Astrocyte (in vitro differentiated cells and primary cell): ENCODE measurements around the gene CACNA2D4. TPM values are rescaled to one million over a fixed set of nuclear protein-coding genes. Genes with fewer than 3 reads are reported as not detected.

Experiments
- DNase-seq: peaks from one replicate; pipeline ENCODE4 v3.0.0-alpha.2; 2010; ENCODE audit warnings: low read depth
- FAIRE-seq: peaks from 2 replicates; lab custom pipeline; 2011; peaks lifted over from hg19 to GRCh38; lab: Jason Lieb, UNC
- H2AFZ ChIP-seq: 2 replicates; pipeline ENCODE4 v1.6.0; 2012; ENCODE audit warnings: low read depth, low read length, inconsistent platforms
- H3K27ac ChIP-seq: 2 replicates; pipeline ENCODE4 v1.5.1; 2011; ENCODE audit warnings: low read depth, low read length, inconsistent platforms
- H3K27me3 ChIP-seq: 2 replicates; pipeline ENCODE4 v1.6.0; 2011; ENCODE audit warnings: low read length, inconsistent platforms; ENCODE audit not compliant: insufficient read depth
- H3K36me3 ChIP-seq: 2 replicates; pipeline ENCODE4 v1.5.1; 2011; ENCODE audit warnings: low read length, inconsistent platforms; ENCODE audit not compliant: insufficient read depth
- H3K4me1 ChIP-seq: 2 replicates; pipeline ENCODE4 v1.5.1; 2011; ENCODE audit warnings: low read length, inconsistent platforms; ENCODE audit not compliant: insufficient read depth
- H3K4me2 ChIP-seq: 2 replicates; pipeline ENCODE4 v1.6.0; 2012; ENCODE audit warnings: low read length, inconsistent platforms
- H3K4me3 ChIP-seq: 2 replicates; pipeline ENCODE4 v1.5.1; 2011; ENCODE audit warnings: low read depth, mild to moderate bottlenecking, low read length, inconsistent platforms; ENCODE audit not compliant: insufficient read depth
- H3K79me2 ChIP-seq: 2 replicates; pipeline ENCODE4 v1.6.0; 2012; ENCODE audit warnings: mild to moderate bottlenecking, low read length, inconsistent platforms; ENCODE audit not compliant: insufficient read depth
- H3K9ac ChIP-seq: 2 replicates; pipeline ENCODE4 v1.6.0; 2012; ENCODE audit warnings: mild to moderate bottlenecking, low read length, inconsistent platforms
- H3K9me3 ChIP-seq: 2 replicates; pipeline ENCODE4 v1.5.1; 2012; ENCODE audit warnings: low read depth, mild to moderate bottlenecking, low read length, inconsistent platforms; ENCODE audit not compliant: insufficient read depth
- H4K20me1 ChIP-seq: 2 replicates; pipeline ENCODE4 v1.6.0; 2012; ENCODE audit warnings: low read length, inconsistent platforms; ENCODE audit not compliant: insufficient read depth
- H3K27ac Mint-ChIP-seq: one replicate; pipeline ENCODE4 v1.8.0; 2021; ENCODE audit warnings: mild to moderate bottlenecking, mixed read lengths; ENCODE audit not compliant: unreplicated experiment
- H3K27me3 Mint-ChIP-seq: one replicate; pipeline ENCODE4 v1.8.0; 2021; ENCODE audit warnings: low read depth, mixed read lengths; ENCODE audit not compliant: unreplicated experiment
- H3K36me3 Mint-ChIP-seq: one replicate; pipeline ENCODE4 v1.8.0; 2021; ENCODE audit warnings: low read depth, mixed read lengths; ENCODE audit not compliant: unreplicated experiment
- H3K4me1 Mint-ChIP-seq: one replicate; pipeline ENCODE4 v1.8.0; 2021; ENCODE audit warnings: low read depth, mixed read lengths; ENCODE audit not compliant: unreplicated experiment
- H3K4me3 Mint-ChIP-seq: one replicate; pipeline ENCODE4 v1.8.0; 2021; ENCODE audit warnings: mild to moderate bottlenecking, moderate library complexity, mixed read lengths; ENCODE audit not compliant: unreplicated experiment
- H3K9me3 Mint-ChIP-seq: one replicate; pipeline ENCODE4 v1.8.0; 2021; ENCODE audit warnings: mild to moderate bottlenecking, mixed read lengths; ENCODE audit not compliant: unreplicated experiment
- EZH2 ChIP-seq: IDR thresholded peaks from 2 replicates; pipeline ENCODE4 v1.6.1; 2012; ENCODE audit warnings: mild to moderate bottlenecking, low read length, inconsistent platforms; ENCODE audit not compliant: insufficient read depth
- total RNA-seq: library from RNA; stranded (reverse); gene quantifications from 2 replicates; pipeline ENCODE4 v1.2.1, GENCODE V29; 2021
- TF ChIP-seq, protein P1 (sequence below): IDR thresholded peaks from 2 replicates; pipeline ENCODE4 v1.5.1; 2011; ENCODE audit warnings: low read depth, mild to moderate bottlenecking, inconsistent platforms, low read length, moderate library complexity; ENCODE audit not compliant: insufficient read depth

CACNA2D4 gene
- total RNA-seq, 1 donor from 2014 or later: 0.09 TPM

DNA sequence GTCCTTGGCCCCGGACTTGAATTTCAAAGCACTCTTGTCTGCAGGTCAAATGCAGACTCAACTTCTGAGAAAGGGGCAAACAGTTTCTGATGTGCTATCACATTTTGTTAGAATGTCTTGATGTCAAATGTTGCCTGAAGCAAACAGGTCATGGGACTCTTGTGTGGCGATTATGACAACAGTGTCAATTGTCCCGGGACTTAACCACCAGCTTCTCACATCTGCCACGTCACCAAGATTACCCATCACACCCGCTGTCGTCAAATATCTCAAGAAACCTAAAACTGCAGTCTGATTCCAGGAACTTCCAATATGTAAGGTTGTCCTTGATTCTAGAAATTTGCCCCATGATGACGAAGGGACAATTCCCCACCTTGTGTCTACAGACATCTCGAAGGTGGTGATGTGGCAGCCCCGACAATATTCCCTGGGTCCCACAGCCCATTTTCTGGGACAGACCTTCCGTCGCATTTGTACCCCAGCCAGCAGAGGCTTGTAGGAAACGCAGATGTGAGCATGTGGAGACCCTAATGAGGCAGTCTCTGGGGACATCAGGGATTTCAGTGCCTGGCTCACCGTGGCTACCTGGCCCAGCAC lies 76.8 kb downstream of the CACNA2D4 start:
- H3K4me1 Mint-ChIP-seq: peaks cover 10% of the 10 kb centered on the region
- H3K4me3 Mint-ChIP-seq: no peak overlapping the region
- peaks cover 53% of the 10 kb centered on the region for H3K27me3 Mint-ChIP-seq
- FAIRE-seq: no peak
- no peak for DNase-seq
- H3K36me3 ChIP-seq: no peaks in the 10 kb centered on the region
- H3K36me3 Mint-ChIP-seq: no peaks in the 10 kb centered on the region
- no peak overlapping the region for H3K27ac ChIP-seq
- TF ChIP-seq EZH2: no peak
- TF ChIP-seq, protein P1, sequence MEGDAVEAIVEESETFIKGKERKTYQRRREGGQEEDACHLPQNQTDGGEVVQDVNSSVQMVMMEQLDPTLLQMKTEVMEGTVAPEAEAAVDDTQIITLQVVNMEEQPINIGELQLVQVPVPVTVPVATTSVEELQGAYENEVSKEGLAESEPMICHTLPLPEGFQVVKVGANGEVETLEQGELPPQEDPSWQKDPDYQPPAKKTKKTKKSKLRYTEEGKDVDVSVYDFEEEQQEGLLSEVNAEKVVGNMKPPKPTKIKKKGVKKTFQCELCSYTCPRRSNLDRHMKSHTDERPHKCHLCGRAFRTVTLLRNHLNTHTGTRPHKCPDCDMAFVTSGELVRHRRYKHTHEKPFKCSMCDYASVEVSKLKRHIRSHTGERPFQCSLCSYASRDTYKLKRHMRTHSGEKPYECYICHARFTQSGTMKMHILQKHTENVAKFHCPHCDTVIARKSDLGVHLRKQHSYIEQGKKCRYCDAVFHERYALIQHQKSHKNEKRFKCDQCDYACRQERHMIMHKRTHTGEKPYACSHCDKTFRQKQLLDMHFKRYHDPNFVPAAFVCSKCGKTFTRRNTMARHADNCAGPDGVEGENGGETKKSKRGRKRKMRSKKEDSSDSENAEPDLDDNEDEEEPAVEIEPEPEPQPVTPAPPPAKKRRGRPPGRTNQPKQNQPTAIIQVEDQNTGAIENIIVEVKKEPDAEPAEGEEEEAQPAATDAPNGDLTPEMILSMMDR: no peak
- H3K4me2 ChIP-seq: no peak overlapping the region
- H3K9me3 Mint-ChIP-seq: no peaks in the 10 kb centered on the region
- peaks cover 38% of the 10 kb centered on the region for H3K27me3 ChIP-seq
- no peaks in the 10 kb centered on the region for H3K9me3 ChIP-seq
- no peak overlapping the region for H3K9ac ChIP-seq
- no peak overlapping the region for H3K4me3 ChIP-seq
- H3K27ac Mint-ChIP-seq: no peak overlapping the region
- no peak overlapping the region for H2AFZ ChIP-seq
- peaks cover 11% of the 10 kb centered on the region for H3K4me1 ChIP-seq
- H4K20me1 ChIP-seq: no peaks in the 10 kb centered on the region
- H3K79me2 ChIP-seq: no peaks in the 10 kb centered on the region

DNA sequence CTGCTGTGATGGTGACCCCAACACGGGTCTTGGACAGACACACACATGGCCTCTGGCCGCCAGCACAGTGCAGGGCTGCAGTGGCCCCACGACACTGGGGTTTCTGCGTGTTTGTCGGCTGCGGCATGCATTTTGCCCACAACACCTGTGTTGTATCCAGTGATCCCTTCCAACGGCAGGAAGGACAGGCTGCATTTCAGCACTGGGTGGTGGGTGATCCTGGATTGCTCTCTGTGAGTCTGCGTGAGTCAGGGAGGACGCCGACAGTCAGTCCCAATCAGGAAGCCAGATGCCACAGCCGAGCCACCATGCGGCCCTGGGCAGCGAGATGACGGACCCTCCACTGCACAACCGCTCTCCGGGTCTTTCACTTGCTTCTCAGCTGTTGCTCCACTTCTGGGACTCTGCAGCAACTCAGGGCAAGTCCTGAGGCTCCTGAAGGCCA lies 77.4 kb downstream of the CACNA2D4 start:
- no peaks in the 10 kb centered on the region for H3K36me3 Mint-ChIP-seq
- no peak overlapping the region for H2AFZ ChIP-seq
- peaks cover 49% of the 10 kb centered on the region for H3K27me3 Mint-ChIP-seq
- H3K9me3 Mint-ChIP-seq: no peaks in the 10 kb centered on the region
- no peak for DNase-seq
- H3K4me3 ChIP-seq: no peak overlapping the region
- H3K27ac Mint-ChIP-seq: no peak overlapping the region
- no peak for FAIRE-seq
- peaks cover 11% of the 10 kb centered on the region for H3K4me1 ChIP-seq
- H3K27me3 ChIP-seq: peaks cover 37% of the 10 kb centered on the region
- no peak overlapping the region for H3K9ac ChIP-seq
- H4K20me1 ChIP-seq: no peaks in the 10 kb centered on the region
- H3K79me2 ChIP-seq: no peaks in the 10 kb centered on the region
- H3K4me1 Mint-ChIP-seq: peaks cover 13% of the 10 kb centered on the region
- TF ChIP-seq, protein P1: no peak
- TF ChIP-seq EZH2: no peak
- no peak overlapping the region for H3K4me3 Mint-ChIP-seq
- H3K27ac ChIP-seq: no peak overlapping the region
- no peaks in the 10 kb centered on the region for H3K9me3 ChIP-seq
- no peak overlapping the region for H3K4me2 ChIP-seq
- no peaks in the 10 kb centered on the region for H3K36me3 ChIP-seq
